ENCODE data around the gene COMMD4. TPM values are rescaled to one million over a fixed set of nuclear protein-coding genes. Genes with fewer than 3 reads are reported as not detected.

The COMMD4 gene
- total and polyA plus RNA-seq, 2 donors (not counting 1 experiment from before 2014, with no cell fraction given) = 65.9 to 74.9 TPM

- Histone ChIP-seq H3K36me3 (ENCODE audit: control insufficient read depth, insufficient read depth, low read length) (peaks cover 22% of the 10 kb centered on the region), H3K4me3 (replicated peaks in 1 of 4; ENCODE audit: control extremely low read depth in 1 of 4, insufficient read depth in 1 of 4, low read depth in 3 of 4, low read length in 4 of 4) (no peak overlapping the region), H3K9me3 (ENCODE audit: control insufficient read depth, insufficient read depth, low read depth, low read length) (no peaks in the 10 kb centered on the region), H3K4me2 (ENCODE audit: extremely low read depth, insufficient read depth, low read length) (no peak overlapping the region), H3K9ac (ENCODE audit: insufficient read depth, low read length) (no peak overlapping the region), H4K20me1 (ENCODE audit: control insufficient read depth, extremely low read depth, insufficient read depth, low read length) (no peaks in the 10 kb centered on the region), H3K79me2 (ENCODE audit: control insufficient read depth, insufficient read depth, low read length) (no peaks in the 10 kb centered on the region), H3K27ac (ENCODE audit: insufficient read depth, low read length) (no peak overlapping the region), H3K4me1 (ENCODE audit: control insufficient read depth, extremely low read depth, insufficient read depth, low read length) (no peaks in the 10 kb centered on the region), H3K27me3 (ENCODE audit: control insufficient read depth, insufficient read depth, low read length) (no peaks in the 10 kb centered on the region), H2AFZ (ENCODE audit: low read length) (no peak overlapping the region)
- DNase-seq (ENCODE audit: low read depth in 2 of 2) = no peak
- no peak for TF ChIP-seq CTCF (conservative IDR thresholded peaks at IDR 0.05 in 1 of 2, IDR thresholded peaks at IDR 0.05 in 1 of 2; ENCODE audit: low read depth in 1 of 2, low read length in 2 of 2)
- TF ChIP-seq EZH2 (IDR thresholded peaks at IDR 0.05; ENCODE audit: low read length, missing control alignments) = no peak
Observed at GRCh38 chr15:75356517-75356916, 20.7 kb downstream of the COMMD4 start.

- H3K4me3 ChIP-seq (replicated peaks in 1 of 4; ENCODE audit: control extremely low read depth in 1 of 4, insufficient read depth in 1 of 4, low read depth in 3 of 4, low read length in 4 of 4) = no peak overlapping the region
- peaks cover 29% of the 10 kb centered on the region for H3K36me3 ChIP-seq (ENCODE audit: control insufficient read depth, insufficient read depth, low read length)
- no peak overlapping the region for H3K4me2 ChIP-seq (ENCODE audit: extremely low read depth, insufficient read depth, low read length)
- TF ChIP-seq CTCF (conservative IDR thresholded peaks at IDR 0.05 in 1 of 2, IDR thresholded peaks at IDR 0.05 in 1 of 2; ENCODE audit: low read depth in 1 of 2, low read length in 2 of 2) (no peak), EZH2 (IDR thresholded peaks at IDR 0.05; ENCODE audit: low read length, missing control alignments) (no peak)
- no peaks in the 10 kb centered on the region for H3K27me3 ChIP-seq (ENCODE audit: control insufficient read depth, insufficient read depth, low read length)
- no peak overlapping the region for H3K9ac ChIP-seq (ENCODE audit: insufficient read depth, low read length)
- H3K4me1 ChIP-seq (ENCODE audit: control insufficient read depth, extremely low read depth, insufficient read depth, low read length) = no peaks in the 10 kb centered on the region
- DNase-seq (ENCODE audit: low read depth in 2 of 2) = no peak
- H3K9me3 ChIP-seq (ENCODE audit: control insufficient read depth, insufficient read depth, low read depth, low read length) = no peaks in the 10 kb centered on the region
- no peak overlapping the region for H3K27ac ChIP-seq (ENCODE audit: insufficient read depth, low read length)
- H4K20me1 ChIP-seq (ENCODE audit: control insufficient read depth, extremely low read depth, insufficient read depth, low read length) = no peaks in the 10 kb centered on the region
- H2AFZ ChIP-seq (ENCODE audit: low read length) = no peak overlapping the region
- no peaks in the 10 kb centered on the region for H3K79me2 ChIP-seq (ENCODE audit: control insufficient read depth, insufficient read depth, low read length)
Observed at GRCh38 chr15:75357976-75358673, 22.3 kb downstream of the COMMD4 start.

- Histone ChIP-seq H3K4me3 (replicated peaks in 1 of 4; ENCODE audit: control extremely low read depth in 1 of 4, insufficient read depth in 1 of 4, low read depth in 3 of 4, low read length in 4 of 4) (no peak overlapping the region), H4K20me1 (ENCODE audit: control insufficient read depth, extremely low read depth, insufficient read depth, low read length) (no peaks in the 10 kb centered on the region), H3K9ac (ENCODE audit: insufficient read depth, low read length) (no peak overlapping the region), H3K79me2 (ENCODE audit: control insufficient read depth, insufficient read depth, low read length) (no peaks in the 10 kb centered on the region), H3K27me3 (ENCODE audit: control insufficient read depth, insufficient read depth, low read length) (no peaks in the 10 kb centered on the region), H3K4me1 (ENCODE audit: control insufficient read depth, extremely low read depth, insufficient read depth, low read length) (no peaks in the 10 kb centered on the region), H3K4me2 (ENCODE audit: extremely low read depth, insufficient read depth, low read length) (no peak overlapping the region), H3K36me3 (ENCODE audit: control insufficient read depth, insufficient read depth, low read length) (peaks cover 31% of the 10 kb centered on the region), H2AFZ (ENCODE audit: low read length) (no peak overlapping the region), H3K9me3 (ENCODE audit: control insufficient read depth, insufficient read depth, low read depth, low read length) (no peaks in the 10 kb centered on the region), H3K27ac (ENCODE audit: insufficient read depth, low read length) (no peak overlapping the region)
- no peak for DNase-seq (ENCODE audit: low read depth in 2 of 2)
- TF ChIP-seq CTCF (conservative IDR thresholded peaks at IDR 0.05 in 1 of 2, IDR thresholded peaks at IDR 0.05 in 1 of 2; ENCODE audit: low read depth in 1 of 2, low read length in 2 of 2) (no peak), EZH2 (IDR thresholded peaks at IDR 0.05; ENCODE audit: low read length, missing control alignments) (no peak)
Observed at GRCh38 chr15:75358771-75359536, 23.1 kb downstream of the COMMD4 start.

All from fibroblast of lung (primary cell).